GM23338 (cell line): ENCODE results near the gene HTATSF1. TPM values are rescaled to one million over a fixed set of nuclear protein-coding genes. Genes with fewer than 3 reads are reported as not detected.

Experiments used
- ATAC-seq: fragments of 200-7000 bp; cut with Tn5 transposase; 3 replicates; pipeline ENCODE4 v1.9.1; 2020
- DNase-seq: peaks from one replicate; pipeline ENCODE4 v3.0.0-alpha.2; 2015; ENCODE audit warnings: low spot score
- H2AFZ ChIP-seq: fragments of 200-600 bp; sonication (generic); 2 replicates; pipeline ENCODE4 v1.8.0; 2016; ENCODE audit warnings: antibody characterized with exemption, mild to moderate bottlenecking, moderate library complexity
- H3F3A ChIP-seq: fragments of 200-600 bp; sonication (generic); replicated peaks from 2 replicates; pipeline ENCODE4 v1.8.0; 2017; ENCODE audit warnings: antibody characterized with exemption, mixed run types, low read depth
- H3K27ac ChIP-seq: fragments of 200-600 bp; sonication (generic); 2 replicates; pipeline ENCODE4 v1.6.1; 2016; ENCODE audit warnings: low read depth
- H3K27me3 ChIP-seq: fragments of 200-600 bp; sonication (generic); 2 replicates; pipeline ENCODE4 v1.8.0; 2016; ENCODE audit warnings: mild to moderate bottlenecking, mixed run types, moderate library complexity; ENCODE audit not compliant: insufficient read depth
- H3K36me3 ChIP-seq: fragments of 200-600 bp; sonication (generic); 2 replicates; pipeline ENCODE4 v1.8.0; 2016; ENCODE audit warnings: mild to moderate bottlenecking; ENCODE audit not compliant: insufficient read depth
- H3K4me1 ChIP-seq: fragments of 200-600 bp; sonication (generic); 2 replicates; pipeline ENCODE4 v1.8.0; 2016; ENCODE audit warnings: mild to moderate bottlenecking, moderate library complexity; ENCODE audit not compliant: insufficient read depth
- H3K4me2 ChIP-seq: fragments of 200-600 bp; sonication (generic); 2 replicates; pipeline ENCODE4 v1.7.1; 2017; ENCODE audit warnings: mixed run types
- H3K4me3 ChIP-seq: fragments of 200-600 bp; sonication (generic); 2 replicates; pipeline ENCODE4 v1.6.1; 2016; ENCODE audit warnings: mixed run types
- H3K79me2 ChIP-seq: fragments of 200-600 bp; sonication (generic); replicated peaks from 2 replicates; pipeline ENCODE4 v1.8.0; 2017; ENCODE audit warnings: mild to moderate bottlenecking; ENCODE audit not compliant: insufficient read depth
- H3K9me2 ChIP-seq: fragments of 200-600 bp; sonication (generic); 2 replicates; pipeline ENCODE4 v1.8.0; 2017; ENCODE audit not compliant: insufficient read depth
- H4K20me1 ChIP-seq: fragments of 200-600 bp; sonication (generic); replicated peaks from 2 replicates; pipeline ENCODE4 v1.8.0; 2017; ENCODE audit warnings: mild to moderate bottlenecking; ENCODE audit not compliant: insufficient read depth
- H3K27ac Mint-ChIP-seq: 2 replicates; pipeline ENCODE4 v1.8.0; 2020; ENCODE audit warnings: inconsistent platforms, mild to moderate bottlenecking, moderate library complexity, mixed read lengths
- H3K27me3 Mint-ChIP-seq: 3 replicates; pipeline ENCODE4 v1.8.0; 2022; ENCODE audit warnings: low read depth, mild to moderate bottlenecking, moderate library complexity, mixed read lengths, inconsistent platforms; ENCODE audit not compliant: insufficient read depth, poor library complexity
- H3K36me3 Mint-ChIP-seq: 3 replicates; pipeline ENCODE4 v1.8.0; 2021; ENCODE audit warnings: low read depth, mild to moderate bottlenecking, inconsistent platforms, moderate library complexity, mixed read lengths
- H3K4me1 Mint-ChIP-seq: 3 replicates; pipeline ENCODE4 v1.8.0; 2020; ENCODE audit warnings: mild to moderate bottlenecking, inconsistent platforms, mixed read lengths
- H3K4me3 Mint-ChIP-seq: 3 replicates; pipeline ENCODE4 v1.8.0; 2021; ENCODE audit warnings: moderate library complexity, mild to moderate bottlenecking, inconsistent platforms, mixed read lengths
- H3K9me3 Mint-ChIP-seq: 3 replicates; pipeline ENCODE4 v1.8.0; 2020; ENCODE audit warnings: moderate library complexity, mild to moderate bottlenecking, inconsistent platforms, mixed read lengths
- CREB1 ChIP-seq: fragments of 250-450 bp; sonication (Bioruptor Pico); IDR thresholded peaks from 2 replicates; pipeline ENCODE4 v1.5.0; 2020; ENCODE audit warnings: low read depth, mild to moderate bottlenecking, moderate library complexity
- CTCF ChIP-seq, 2 experiments: fragments of 200-600 bp in 1 of 2; sonication (generic) in 1 of 2; conservative IDR thresholded peaks; 2 replicates each; pipeline versions ENCODE4 v1.5.1 to v1.6.1; 2016 to 2017; ENCODE audit warnings: antibody characterized with exemption in 2 of 2, low read depth in 2 of 2, mild to moderate bottlenecking in 2 of 2, moderate library complexity in 1 of 2
- EZH2phosphoT487 ChIP-seq: fragments of 200-600 bp; sonication (generic); IDR thresholded peaks from one replicate; pipeline ENCODE4 v1.8.1; 2018; ENCODE audit warnings: antibody characterized with exemption; ENCODE audit not compliant: unreplicated experiment
- JUNB ChIP-seq: IDR thresholded peaks from one replicate; pipeline ENCODE4 v1.6.1; 2016; ENCODE audit warnings: antibody characterized with exemption; ENCODE audit not compliant: unreplicated experiment
- NANOG ChIP-seq: IDR thresholded peaks from 2 replicates; pipeline ENCODE4 v1.6.1; 2016; ENCODE audit warnings: antibody characterized with exemption, borderline replicate concordance
- POLR2AphosphoS5 ChIP-seq: IDR thresholded peaks from 2 replicates; pipeline ENCODE4 v1.6.1; 2016; ENCODE audit warnings: antibody characterized with exemption, low read depth
- REST ChIP-seq: IDR thresholded peaks from one replicate; pipeline ENCODE4 v1.6.1; 2018; ENCODE audit warnings: antibody characterized with exemption; ENCODE audit not compliant: unreplicated experiment
- STAT1 ChIP-seq: IDR thresholded peaks from one replicate; pipeline ENCODE4 v1.6.1; 2016; ENCODE audit warnings: antibody characterized with exemption; ENCODE audit not compliant: unreplicated experiment
- ZNF331 ChIP-seq: fragments of 250-450 bp; sonication (Bioruptor Pico); IDR thresholded peaks from 2 replicates; pipeline ENCODE4 v1.5.0; 2020; ENCODE audit warnings: low read depth, mild to moderate bottlenecking, moderate library complexity
- polyA plus RNA-seq: library from polyadenylated mRNA; unstranded; fragments of >200 nt; fragmentation: Nextera tagmentation; extraction: Ambion mirVana; gene quantifications from 2 replicates; pipeline ENCODE4 v1.2.1, GENCODE V29; 2016
- total RNA-seq: library from RNA; depleted of rRNA; stranded (reverse); fragments of >200 nt; shearing (Covaris generic); gene quantifications from 2 replicates; pipeline ENCODE4 v1.2.3, GENCODE V29; 2014

Gene HTATSF1
- total and polyA plus RNA-seq, 2 experiments from 2014 or later, result 85.5 to 86.8 TPM

GRCh38 chrX:136538811-136539210 is 41.4 kb downstream of the HTATSF1 start:
- H3K9me2 ChIP-seq, result no peaks in the 10 kb centered on the region
- no peak overlapping the region for H2AFZ ChIP-seq
- ATAC-seq (no peak), DNase-seq (no peak)
- no peak overlapping the region for H3K4me2 ChIP-seq
- no peaks in the 10 kb centered on the region for H3F3A ChIP-seq
- H3K36me3 ChIP-seq, result no peaks in the 10 kb centered on the region
- Mint-ChIP-seq H3K4me1 (no peaks in the 10 kb centered on the region), H3K27me3 (peaks cover 4% of the 10 kb centered on the region), H3K9me3 (no peaks in the 10 kb centered on the region), H3K27ac (no peak overlapping the region), H3K36me3 (no peaks in the 10 kb centered on the region), H3K4me3 (no peak overlapping the region)
- no peak overlapping the region for H3K4me3 ChIP-seq
- H3K79me2 ChIP-seq, result no peaks in the 10 kb centered on the region
- no peaks in the 10 kb centered on the region for H3K27me3 ChIP-seq
- no peaks in the 10 kb centered on the region for H3K4me1 ChIP-seq
- H3K27ac ChIP-seq, result no peak overlapping the region
- no peaks in the 10 kb centered on the region for H4K20me1 ChIP-seq
- TF ChIP-seq STAT1 (no peak), ZNF331 (CRISPR knock-in tag) (no peak)

GRCh38 chrX:136540226-136540625 is 42.8 kb downstream of the HTATSF1 start:
- Mint-ChIP-seq H3K27me3 (peaks cover 4% of the 10 kb centered on the region), H3K27ac (no peak overlapping the region), H3K9me3 (no peaks in the 10 kb centered on the region), H3K4me1 (no peaks in the 10 kb centered on the region), H3K36me3 (no peaks in the 10 kb centered on the region), H3K4me3 (no peak overlapping the region)
- Histone ChIP-seq H3K4me1 (no peaks in the 10 kb centered on the region), H3K4me3 (no peak overlapping the region), H3K9me2 (no peaks in the 10 kb centered on the region), H3K36me3 (no peaks in the 10 kb centered on the region), H3K79me2 (no peaks in the 10 kb centered on the region), H3K4me2 (no peak overlapping the region), H3K27me3 (no peaks in the 10 kb centered on the region), H3K27ac (no peak overlapping the region), H3F3A (no peaks in the 10 kb centered on the region), H4K20me1 (no peaks in the 10 kb centered on the region), H2AFZ (no peak overlapping the region)
- no peak for ATAC-seq
- no peak for DNase-seq
- TF ChIP-seq POLR2AphosphoS5, result no peak
- no peak for TF ChIP-seq CREB1 (CRISPR knock-in tag)

GRCh38 chrX:136541294-136541693 is 43.9 kb downstream of the HTATSF1 start:
- Mint-ChIP-seq H3K9me3 (no peaks in the 10 kb centered on the region), H3K36me3 (no peaks in the 10 kb centered on the region), H3K4me3 (no peak overlapping the region), H3K4me1 (no peaks in the 10 kb centered on the region), H3K27me3 (peaks cover 2% of the 10 kb centered on the region), H3K27ac (no peak overlapping the region)
- no peak overlapping the region for H3K4me2 ChIP-seq
- TF ChIP-seq JUNB, result no peak
- no peak for TF ChIP-seq NANOG
- TF ChIP-seq CREB1 (CRISPR knock-in tag), result no peak
- no peak for TF ChIP-seq POLR2AphosphoS5
- no peaks in the 10 kb centered on the region for H3F3A ChIP-seq
- H3K4me1 ChIP-seq, result no peaks in the 10 kb centered on the region
- ATAC-seq (no peak), DNase-seq (no peak)
- no peaks in the 10 kb centered on the region for H3K27me3 ChIP-seq
- H4K20me1 ChIP-seq, result no peaks in the 10 kb centered on the region
- no peak overlapping the region for H3K27ac ChIP-seq
- H2AFZ ChIP-seq, result no peak overlapping the region
- no peaks in the 10 kb centered on the region for H3K79me2 ChIP-seq
- H3K9me2 ChIP-seq, result no peaks in the 10 kb centered on the region
- no peak overlapping the region for H3K4me3 ChIP-seq
- H3K36me3 ChIP-seq, result no peaks in the 10 kb centered on the region

- Histone ChIP-seq H3K79me2 (no peaks in the 10 kb centered on the region), H3K36me3 (no peaks in the 10 kb centered on the region), H2AFZ (no peak overlapping the region), H3K27ac (no peak overlapping the region), H3K9me2 (no peaks in the 10 kb centered on the region), H3K4me3 (no peak overlapping the region), H3K4me2 (no peak overlapping the region), H3F3A (no peaks in the 10 kb centered on the region), H4K20me1 (no peaks in the 10 kb centered on the region), H3K4me1 (no peaks in the 10 kb centered on the region), H3K27me3 (no peaks in the 10 kb centered on the region)
- Mint-ChIP-seq H3K27me3 (peaks cover 2% of the 10 kb centered on the region), H3K4me3 (no peak overlapping the region), H3K4me1 (no peaks in the 10 kb centered on the region), H3K27ac (no peak overlapping the region), H3K36me3 (no peaks in the 10 kb centered on the region), H3K9me3 (no peaks in the 10 kb centered on the region)
- ATAC-seq (no peak), DNase-seq (no peak)
- TF ChIP-seq POLR2AphosphoS5 (no peak), EZH2phosphoT487 (no peak), STAT1 (no peak), REST (no peak), ZNF331 (CRISPR knock-in tag) (no peak), CTCF (conservative IDR thresholded peaks at IDR 0.05; ENCODE audit: low read depth in 2 of 2) (no peak)
Measured at GRCh38 chrX:136542281-136542680, 44.9 kb downstream of the HTATSF1 start.
